ENCODE data around the gene ANKRD44.

The ANKRD44 gene

DNA sequence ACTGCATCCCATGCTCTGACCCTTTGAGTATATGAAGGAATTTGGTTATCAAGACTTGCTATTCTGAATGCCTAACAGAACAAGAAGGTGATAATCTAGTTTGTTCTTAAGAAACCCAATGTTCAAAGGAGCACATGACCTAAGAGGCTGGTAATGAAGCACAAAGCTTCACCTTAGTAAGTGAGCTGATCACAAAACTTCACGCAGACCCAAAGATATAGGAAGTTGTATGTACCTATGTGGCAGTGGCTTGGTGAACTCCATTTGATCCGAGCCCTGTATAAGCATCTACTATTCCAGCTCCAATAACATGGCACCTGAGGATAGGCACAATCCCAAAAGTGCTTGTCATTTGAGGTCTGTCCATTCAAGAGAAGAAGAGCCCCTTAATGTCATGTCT is 78.6 kb downstream of the ANKRD44 start:
- Histone ChIP-seq H3K9me3 (ENCODE audit: severe bottlenecking) (no peaks in the 10 kb centered on the region), H3K27me3 (ENCODE audit: insufficient read depth, poor library complexity, severe bottlenecking) (no peaks in the 10 kb centered on the region), H3K27ac (ENCODE audit: poor library complexity, severe bottlenecking) (no peak overlapping the region), H3K36me3 (ENCODE audit: low read depth) (no peaks in the 10 kb centered on the region), H3K4me1 (ENCODE audit: insufficient read depth, poor library complexity, severe bottlenecking) (no peaks in the 10 kb centered on the region), H3K4me3 (ENCODE audit: severe bottlenecking) (no peak overlapping the region)
- no peak for DNase-seq (ENCODE audit: low spot score)
- TF ChIP-seq, protein P1, sequence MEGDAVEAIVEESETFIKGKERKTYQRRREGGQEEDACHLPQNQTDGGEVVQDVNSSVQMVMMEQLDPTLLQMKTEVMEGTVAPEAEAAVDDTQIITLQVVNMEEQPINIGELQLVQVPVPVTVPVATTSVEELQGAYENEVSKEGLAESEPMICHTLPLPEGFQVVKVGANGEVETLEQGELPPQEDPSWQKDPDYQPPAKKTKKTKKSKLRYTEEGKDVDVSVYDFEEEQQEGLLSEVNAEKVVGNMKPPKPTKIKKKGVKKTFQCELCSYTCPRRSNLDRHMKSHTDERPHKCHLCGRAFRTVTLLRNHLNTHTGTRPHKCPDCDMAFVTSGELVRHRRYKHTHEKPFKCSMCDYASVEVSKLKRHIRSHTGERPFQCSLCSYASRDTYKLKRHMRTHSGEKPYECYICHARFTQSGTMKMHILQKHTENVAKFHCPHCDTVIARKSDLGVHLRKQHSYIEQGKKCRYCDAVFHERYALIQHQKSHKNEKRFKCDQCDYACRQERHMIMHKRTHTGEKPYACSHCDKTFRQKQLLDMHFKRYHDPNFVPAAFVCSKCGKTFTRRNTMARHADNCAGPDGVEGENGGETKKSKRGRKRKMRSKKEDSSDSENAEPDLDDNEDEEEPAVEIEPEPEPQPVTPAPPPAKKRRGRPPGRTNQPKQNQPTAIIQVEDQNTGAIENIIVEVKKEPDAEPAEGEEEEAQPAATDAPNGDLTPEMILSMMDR (IDR thresholded peaks at IDR 0.05; ENCODE audit: poor library complexity, severe bottlenecking) = no peak
- ATAC-seq (ENCODE audit: low read depth) = no peak

DNA sequence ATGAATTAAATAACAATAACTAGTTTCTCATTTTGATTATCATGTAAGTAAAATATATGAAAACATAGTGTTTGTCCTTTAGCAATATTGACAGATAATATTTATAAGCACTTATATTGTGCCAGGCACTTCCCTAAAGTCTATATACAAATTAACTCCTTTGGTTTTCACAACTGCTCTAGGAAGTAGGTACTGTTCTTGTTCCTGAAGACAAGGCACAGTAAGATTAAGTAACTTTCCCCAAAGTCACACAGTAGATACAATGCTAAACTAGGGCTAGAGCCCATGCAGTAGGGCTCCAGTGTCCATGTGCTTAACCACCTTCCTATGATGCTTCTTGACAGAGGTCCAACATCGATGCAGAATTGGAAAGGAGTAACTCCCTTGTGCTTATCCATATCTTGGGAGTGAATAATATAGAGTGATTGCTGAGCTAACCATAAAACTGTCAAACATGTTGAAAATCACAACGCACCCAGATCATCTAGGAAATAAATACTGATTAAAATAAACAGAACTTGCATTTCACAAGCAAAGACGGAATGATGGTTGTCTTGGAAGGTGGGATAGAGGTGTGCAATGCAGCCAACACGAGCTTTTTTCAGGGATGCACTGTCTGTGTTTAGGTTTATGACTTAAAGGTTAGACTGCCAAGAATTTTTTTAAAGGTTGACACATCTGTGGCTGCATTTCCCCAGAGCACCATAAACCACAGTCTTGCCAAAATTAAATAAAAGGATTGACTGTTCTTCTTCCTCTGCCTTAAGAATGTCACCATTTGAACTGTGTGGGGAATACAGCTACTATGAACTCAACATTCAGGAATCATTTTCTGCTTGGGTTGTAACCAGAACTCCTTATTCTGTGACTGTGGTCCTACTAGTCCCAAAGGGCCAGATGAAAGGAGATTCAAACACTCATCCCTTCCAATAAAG is 80.8 kb downstream of the ANKRD44 start:
- no peaks in the 10 kb centered on the region for H3K27me3 ChIP-seq (ENCODE audit: insufficient read depth, poor library complexity, severe bottlenecking)
- DNase-seq (ENCODE audit: low spot score) (no peak), ATAC-seq (ENCODE audit: low read depth) (no peak)
- no peaks in the 10 kb centered on the region for H3K4me1 ChIP-seq (ENCODE audit: insufficient read depth, poor library complexity, severe bottlenecking)
- H3K9me3 ChIP-seq (ENCODE audit: severe bottlenecking) = no peaks in the 10 kb centered on the region
- no peaks in the 10 kb centered on the region for H3K36me3 ChIP-seq (ENCODE audit: low read depth)
- H3K27ac ChIP-seq (ENCODE audit: poor library complexity, severe bottlenecking) = no peak overlapping the region
- H3K4me3 ChIP-seq (ENCODE audit: severe bottlenecking) = no peak overlapping the region
- TF ChIP-seq, protein P1 (IDR thresholded peaks at IDR 0.05; ENCODE audit: poor library complexity, severe bottlenecking) = no peak

DNA sequence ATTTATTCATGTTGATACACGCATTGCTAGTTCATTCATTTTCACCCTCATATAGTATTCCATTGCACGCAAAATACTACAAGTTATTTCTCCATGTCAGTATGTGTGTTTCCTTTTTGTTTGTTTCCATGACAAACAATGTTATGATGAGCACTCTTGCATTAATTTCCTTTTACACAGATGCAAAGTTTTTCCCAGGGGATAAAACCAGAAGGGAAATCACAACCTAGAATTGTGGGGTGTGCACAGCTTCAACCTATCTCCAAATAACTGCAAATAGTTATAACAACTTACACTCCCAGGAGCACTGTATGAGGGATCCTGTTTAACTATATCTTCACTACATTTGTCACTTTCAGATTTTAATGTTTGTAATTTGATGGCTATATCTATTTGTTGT is 87.1 kb downstream of the ANKRD44 start:
- no peaks in the 10 kb centered on the region for H3K9me3 ChIP-seq (ENCODE audit: severe bottlenecking)
- no peak for ATAC-seq (ENCODE audit: low read depth)
- H3K27ac ChIP-seq (ENCODE audit: poor library complexity, severe bottlenecking) = no peak overlapping the region
- no peak for DNase-seq (ENCODE audit: low spot score)
- H3K4me1 ChIP-seq (ENCODE audit: insufficient read depth, poor library complexity, severe bottlenecking) = no peaks in the 10 kb centered on the region
- H3K27me3 ChIP-seq (ENCODE audit: insufficient read depth, poor library complexity, severe bottlenecking) = no peaks in the 10 kb centered on the region
- no peak overlapping the region for H3K4me3 ChIP-seq (ENCODE audit: severe bottlenecking)
- TF ChIP-seq, protein P1 (IDR thresholded peaks at IDR 0.05; ENCODE audit: poor library complexity, severe bottlenecking) = no peak
- no peaks in the 10 kb centered on the region for H3K36me3 ChIP-seq (ENCODE audit: low read depth)

DNA sequence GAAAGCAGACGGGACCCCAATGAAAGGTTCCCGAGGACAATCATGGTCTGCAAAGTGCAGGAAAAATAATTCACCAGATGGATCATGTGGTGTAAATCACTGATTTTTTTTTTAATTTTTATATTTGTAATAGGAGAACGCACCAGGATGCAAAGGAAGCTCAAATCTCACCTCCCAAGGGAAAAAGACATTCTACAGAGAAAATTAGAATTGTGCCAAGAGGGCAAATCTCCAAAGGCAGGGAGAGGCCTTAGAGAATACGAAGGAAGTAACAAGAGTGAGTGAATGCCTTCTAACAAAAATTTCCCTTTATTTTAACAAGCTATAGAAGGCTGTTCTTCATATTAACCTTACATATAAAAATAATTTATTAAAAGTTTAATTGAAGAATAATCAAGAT is 90.9 kb downstream of the ANKRD44 start:
- no peaks in the 10 kb centered on the region for H3K4me1 ChIP-seq (ENCODE audit: insufficient read depth, poor library complexity, severe bottlenecking)

More for the DNA sequence above, 90.9 kb downstream of the ANKRD44 start:
- TF ChIP-seq, protein P1 (IDR thresholded peaks at IDR 0.05; ENCODE audit: poor library complexity, severe bottlenecking) = no peak
- no peak for ATAC-seq (ENCODE audit: low read depth)
- no peaks in the 10 kb centered on the region for H3K9me3 ChIP-seq (ENCODE audit: severe bottlenecking)
- H3K27ac ChIP-seq (ENCODE audit: poor library complexity, severe bottlenecking) = no peak overlapping the region
- DNase-seq (ENCODE audit: low spot score) = no peak
- no peaks in the 10 kb centered on the region for H3K36me3 ChIP-seq (ENCODE audit: low read depth)
- H3K4me3 ChIP-seq (ENCODE audit: severe bottlenecking) = no peak overlapping the region
- no peaks in the 10 kb centered on the region for H3K27me3 ChIP-seq (ENCODE audit: insufficient read depth, poor library complexity, severe bottlenecking)
